Panc1 (cell line): ENCODE results near the gene MYO19.

Experiments
- CTCF ChIP-seq: fragments of 450-650 bp; IDR thresholded peaks from 2 replicates; pipeline ENCODE4 v1.5.1; 2017; ENCODE audit warnings: mild to moderate bottlenecking
- POLR2AphosphoS5 ChIP-seq: IDR thresholded peaks from 2 replicates; pipeline ENCODE4 v1.6.1; 2012; ENCODE audit warnings: mild to moderate bottlenecking, low read depth, low read length, moderate library complexity
- REST ChIP-seq, 2 experiments: IDR thresholded peaks; 2 replicates each; pipeline ENCODE4 v1.6.1; 2011 to 2012; ENCODE audit warnings: low read depth in 2 of 2, control low read depth in 1 of 2, low read length in 1 of 2, mild to moderate bottlenecking in 1 of 2, moderate library complexity in 1 of 2; ENCODE audit not compliant: insufficient read depth in 1 of 2
- SIN3A ChIP-seq: IDR thresholded peaks from 2 replicates; pipeline ENCODE4 v1.6.1; 2012; ENCODE audit warnings: low read depth, mild to moderate bottlenecking, low read length, moderate library complexity, borderline replicate concordance; ENCODE audit not compliant: insufficient read depth
- TCF7L2 ChIP-seq: IDR thresholded peaks from 2 replicates; pipeline ENCODE4 v1.6.1; 2011; ENCODE audit warnings: mild to moderate bottlenecking, low read depth, low read length, inconsistent platforms

- TF ChIP-seq CTCF: no peak
- TF ChIP-seq POLR2AphosphoS5: no peak
- no peak for TF ChIP-seq TCF7L2
- TF ChIP-seq SIN3A: no peak
- TF ChIP-seq REST (IDR thresholded peaks at IDR 0.05; ENCODE audit: insufficient read depth in 1 of 2, low read depth in 2 of 2, low read length in 1 of 2): no peak
Measured at GRCh38 chr17:36510636-36511035, 24.0 kb downstream of the MYO19 start.
